HG03108 (cell line): Measurements from ENCODE around the gene SMARCB1.

Experiments used
- ATAC-seq: cut with Tn5 transposase; IDR thresholded peaks from one replicate; pipeline ENCODE4 v1.9.1; 2021; ENCODE audit warnings: moderate library complexity; ENCODE audit not compliant: unreplicated experiment

SMARCB1 gene

DNA sequence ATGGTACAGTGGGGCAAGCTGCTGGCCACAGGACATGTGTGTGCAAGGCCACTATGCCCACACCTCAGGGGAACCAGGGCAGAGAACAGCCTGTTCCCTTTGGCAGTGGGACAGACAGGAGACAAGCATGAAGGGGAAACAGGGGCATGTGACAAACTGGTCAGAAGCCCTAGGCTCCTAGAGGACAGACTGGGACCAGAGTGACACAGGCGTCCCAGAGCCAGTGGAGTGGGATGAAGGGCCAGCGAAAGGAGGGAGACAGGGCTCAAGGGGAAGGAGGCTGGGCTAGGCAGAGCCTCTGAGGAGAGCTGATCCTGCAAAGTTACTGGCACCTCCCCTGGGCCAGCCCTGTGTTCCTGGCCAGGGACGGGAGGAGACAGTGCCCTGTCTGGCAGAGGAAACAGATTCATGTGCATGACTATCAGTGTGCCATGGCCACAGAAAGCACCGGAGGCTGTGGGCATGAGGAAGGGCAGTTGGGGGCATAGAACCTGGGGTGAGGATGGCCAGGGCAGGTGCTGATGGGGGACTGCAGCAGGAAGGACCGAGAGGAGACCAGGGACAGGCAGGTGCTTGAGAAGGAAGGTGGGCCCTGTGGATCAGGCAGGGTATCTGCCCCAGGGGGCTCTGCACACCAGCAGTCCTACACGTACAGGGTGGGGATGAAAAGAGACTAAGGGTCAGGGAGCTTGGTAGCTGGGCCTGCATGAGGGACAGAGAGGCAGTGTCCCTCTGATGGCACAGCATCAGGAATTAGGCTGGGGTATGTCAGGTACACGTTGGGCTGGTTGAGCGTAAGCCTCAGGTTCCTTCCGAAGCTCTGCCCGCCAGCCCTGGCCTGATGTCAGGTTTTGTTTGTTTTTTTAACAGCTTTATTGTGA, 42.3 kb downstream of the SMARCB1 start:
- no peak for ATAC-seq

GRCh38 chr22:23829845-23830372, 43.1 kb downstream of the SMARCB1 start:
- ATAC-seq, result no peak

- no peak for ATAC-seq
These were observed 44.5 kb downstream of the SMARCB1 start for GRCh38 chr22:23831261-23831660.

DNA sequence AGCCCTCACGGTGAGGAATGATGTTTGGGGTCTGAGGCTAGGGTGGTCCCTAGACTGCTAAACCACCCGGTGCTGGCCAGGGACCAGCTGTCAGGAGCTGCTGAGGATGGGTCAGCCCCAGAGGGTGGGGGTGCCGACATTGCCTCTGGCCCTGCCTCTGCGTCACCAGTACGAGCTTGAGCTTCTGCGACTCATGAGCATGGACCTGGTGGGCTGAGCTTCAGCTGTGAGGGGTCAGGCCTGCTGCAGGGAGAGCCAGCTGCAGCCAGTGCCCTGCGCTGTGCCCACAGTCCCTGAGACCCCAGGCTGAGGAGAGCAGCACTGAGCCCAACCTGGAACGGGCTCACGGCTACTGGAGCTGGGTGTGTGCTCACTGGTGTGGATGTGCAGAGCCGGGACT, 45.0 kb downstream of the SMARCB1 start:
- ATAC-seq, result no peak

GRCh38 chr22:23832226-23833016, 45.7 kb downstream of the SMARCB1 start:
- ATAC-seq, result no peak

DNA sequence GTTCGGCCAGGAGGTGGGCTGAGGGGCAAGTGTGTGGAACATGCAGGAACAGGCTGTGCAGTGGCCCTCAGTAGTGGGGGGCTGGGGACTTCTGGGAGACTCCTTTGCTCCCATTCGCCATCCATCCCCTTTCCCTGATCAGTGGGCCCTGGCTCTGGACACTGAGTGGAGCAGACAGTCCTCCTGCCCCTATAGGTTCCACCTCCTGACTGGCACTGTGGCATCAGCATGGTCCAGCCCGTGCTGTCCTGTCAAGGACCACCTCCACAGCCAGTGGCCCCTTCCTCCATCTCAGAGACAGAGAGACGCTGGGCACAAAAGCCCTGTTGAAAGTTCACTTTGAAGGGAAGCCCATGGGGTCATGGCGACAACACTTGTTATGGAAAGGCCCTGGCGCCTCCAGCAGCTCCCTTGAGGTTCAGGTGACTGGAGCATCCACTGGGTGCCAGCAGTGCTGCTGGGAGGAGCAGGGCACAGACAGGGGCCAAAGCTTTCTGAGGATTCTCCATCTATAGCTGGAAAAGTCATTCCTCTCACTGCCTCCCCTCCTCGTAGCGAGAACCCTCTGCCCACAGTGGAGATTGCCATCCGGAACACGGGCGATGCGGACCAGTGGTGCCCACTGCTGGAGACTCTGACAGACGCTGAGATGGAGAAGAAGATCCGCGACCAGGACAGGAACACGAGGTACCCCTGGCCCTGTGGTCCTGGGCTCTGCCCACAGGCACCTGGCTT, 46.4 kb downstream of the SMARCB1 start:
- ATAC-seq, result no peak

DNA sequence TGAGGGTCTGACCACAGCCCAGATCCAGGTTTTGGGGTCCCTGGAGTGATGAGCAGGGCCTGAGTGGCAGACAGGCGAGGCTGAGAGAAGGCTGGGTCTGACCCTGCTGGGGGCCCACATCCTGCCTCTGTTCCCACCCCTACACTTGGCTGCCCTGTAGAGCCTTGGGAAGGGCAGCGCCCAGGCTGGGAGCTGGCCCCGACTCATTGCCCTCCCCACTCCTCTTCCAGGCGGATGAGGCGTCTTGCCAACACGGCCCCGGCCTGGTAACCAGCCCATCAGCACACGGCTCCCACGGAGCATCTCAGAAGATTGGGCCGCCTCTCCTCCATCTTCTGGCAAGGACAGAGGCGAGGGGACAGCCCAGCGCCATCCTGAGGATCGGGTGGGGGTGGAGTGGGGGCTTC, 47.1 kb downstream of the SMARCB1 start:
- no peak for ATAC-seq

- no peak for ATAC-seq
These were observed 47.6 kb downstream of the SMARCB1 start for GRCh38 chr22:23834406-23834792.

GRCh38 chr22:23834793-23835483, 48.2 kb downstream of the SMARCB1 start:
- ATAC-seq, result no peak

GRCh38 chr22:23835484-23836144, 48.8 kb downstream of the SMARCB1 start:
- ATAC-seq, result no peak

DNA sequence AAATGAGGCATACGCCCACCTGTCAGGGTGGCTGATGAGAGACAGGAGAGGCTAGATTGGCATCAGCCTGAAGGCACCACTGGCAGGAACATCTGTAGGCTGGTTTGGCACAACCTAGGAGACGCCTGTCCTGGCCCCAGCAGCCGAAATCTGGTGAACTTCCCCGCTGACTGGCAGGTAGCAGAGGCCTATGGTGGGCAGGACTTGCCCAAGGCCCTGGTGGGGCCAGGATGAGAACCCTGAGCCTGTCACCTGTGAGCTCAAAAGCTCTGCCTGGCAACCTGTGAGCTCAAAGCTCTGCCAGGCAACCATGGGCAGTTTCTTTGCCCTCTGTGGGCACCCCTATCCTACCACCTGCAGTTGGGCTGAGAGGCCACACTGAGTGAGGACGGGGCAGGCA, 49.5 kb downstream of the SMARCB1 start:
- ATAC-seq, result no peak

DNA sequence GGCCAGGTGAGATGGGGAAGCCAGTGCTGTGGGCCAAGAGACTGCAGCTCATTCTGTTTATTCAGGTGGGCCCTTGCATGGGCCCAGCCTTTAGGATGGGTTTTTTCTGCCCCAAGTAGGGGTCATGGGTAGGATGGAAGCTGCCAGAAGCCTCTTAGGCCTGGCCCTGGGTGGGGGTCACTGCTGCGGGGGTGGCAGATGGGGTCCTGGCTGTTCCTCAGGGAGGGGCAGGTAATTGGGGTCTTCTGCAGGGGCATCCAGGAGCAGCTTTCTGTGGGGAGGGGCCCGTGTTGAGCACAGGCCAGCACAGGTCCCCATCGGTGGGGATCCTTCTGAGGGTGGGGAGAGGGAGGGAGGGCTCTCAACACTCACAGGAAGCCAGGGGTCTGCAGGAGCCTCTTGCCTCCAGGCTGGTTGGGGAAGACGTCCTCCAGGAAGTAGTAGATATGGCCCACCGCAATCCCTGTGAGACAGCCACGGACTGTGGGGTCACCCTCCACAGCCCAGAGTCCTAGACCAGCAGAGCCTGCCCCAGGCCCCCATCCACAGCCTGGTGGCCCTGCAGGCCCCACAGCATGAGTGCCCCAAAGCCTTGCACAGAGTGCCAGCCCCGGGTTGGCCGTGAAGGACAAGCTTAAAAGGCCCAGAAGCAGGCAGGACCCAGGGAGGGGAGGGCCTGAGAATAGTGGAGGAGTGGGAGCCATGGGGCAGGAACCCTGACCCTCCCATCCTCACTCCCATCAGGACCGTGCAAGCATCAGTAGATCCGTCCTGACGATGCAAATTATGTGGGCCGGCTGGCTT, 50.1 kb downstream of the SMARCB1 start:
- ATAC-seq, result no peak

GRCh38 chr22:23837496-23837859, 50.7 kb downstream of the SMARCB1 start:
- ATAC-seq, result no peak

DNA sequence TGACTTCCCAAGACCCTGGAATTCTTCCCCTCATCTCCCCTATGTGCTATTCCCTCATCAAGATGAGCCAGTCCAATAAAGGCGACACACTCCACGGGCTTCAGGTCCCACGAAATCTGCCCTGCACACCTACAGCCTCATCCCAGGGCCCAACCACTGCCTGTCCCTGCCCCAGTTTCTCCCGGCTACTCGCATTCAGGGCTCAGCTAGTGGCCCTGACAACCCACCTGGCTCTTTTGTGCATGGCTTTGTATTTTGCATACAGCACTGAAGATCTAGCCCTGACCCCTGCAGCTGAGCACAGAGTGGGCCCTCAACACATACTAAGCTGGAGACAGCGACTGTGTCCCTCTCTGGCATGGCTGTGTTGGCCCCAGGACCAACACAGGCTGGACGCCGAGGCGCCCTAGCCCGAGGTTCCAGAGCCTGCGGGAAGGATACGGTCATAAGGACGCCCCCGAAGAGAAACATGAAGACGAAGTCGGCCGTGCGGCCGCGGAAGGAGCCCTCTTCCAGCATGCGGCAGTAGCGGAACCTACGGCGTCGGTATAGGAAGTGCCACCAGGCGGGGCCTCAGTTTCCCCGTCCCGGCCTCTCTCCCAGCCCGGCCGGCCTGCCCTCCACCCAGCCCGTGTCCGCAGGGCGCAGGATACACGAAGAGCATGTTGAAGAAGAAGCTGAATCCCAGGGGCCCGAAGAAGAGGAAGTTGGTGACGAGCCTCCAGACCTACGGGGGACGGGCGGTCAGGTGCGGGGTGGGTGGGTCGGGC, 51.3 kb downstream of the SMARCB1 start:
- ATAC-seq, result no peak

DNA sequence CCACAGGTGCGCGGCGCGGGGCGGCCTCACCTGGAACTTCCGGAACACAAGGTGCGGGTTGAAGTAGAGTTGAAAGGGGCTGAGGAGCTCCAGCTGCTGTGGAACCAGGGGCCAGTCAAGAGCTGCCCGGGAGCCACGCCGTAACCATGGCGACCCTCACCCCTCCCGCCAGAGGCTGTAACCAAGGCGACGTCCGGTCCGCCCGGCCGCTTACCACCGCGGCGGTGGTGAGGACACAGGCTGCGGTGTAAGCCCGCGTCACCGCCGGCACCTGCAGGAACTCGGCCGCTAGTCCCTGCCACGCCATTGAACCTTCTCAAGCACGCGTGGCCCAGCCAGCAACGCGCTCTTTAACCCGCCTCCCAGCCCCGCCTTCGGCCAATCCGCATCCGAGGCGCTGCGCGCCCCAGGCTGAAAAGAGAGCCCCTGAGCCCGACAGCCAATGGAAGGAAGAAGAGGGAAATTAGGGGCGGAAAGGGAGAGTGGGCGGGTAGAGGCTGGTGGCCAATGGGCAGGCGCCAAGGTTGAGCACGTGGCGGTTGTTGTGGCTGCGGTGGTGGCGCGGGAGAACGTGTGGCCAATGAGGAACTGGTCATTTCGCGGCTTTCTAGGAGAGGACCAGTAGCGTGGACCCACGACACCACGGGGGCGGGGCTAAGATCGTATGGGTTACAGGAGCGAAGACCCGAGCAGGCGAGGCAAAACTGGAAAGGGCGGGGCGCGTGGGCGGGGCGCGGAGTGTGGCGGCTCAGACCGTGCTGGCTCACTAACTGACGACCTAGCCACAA, 52.1 kb downstream of the SMARCB1 start, which contains the start of gene DERL3:
DERL3 (minus strand) TSS at position 326 of the 788 bp plus-strand sequence; CDS start at position 307, 19 bp downstream.
- ATAC-seq, result peak; percentile 74

GRCh38 chr22:23840026-23840425, 53.3 kb downstream of the SMARCB1 start:
- ATAC-seq, result no peak

GRCh38 chr22:23841292-23841691, 54.5 kb downstream of the SMARCB1 start:
- no peak for ATAC-seq
